ENCODE results near the gene HTR4.

Gene HTR4

DNA sequence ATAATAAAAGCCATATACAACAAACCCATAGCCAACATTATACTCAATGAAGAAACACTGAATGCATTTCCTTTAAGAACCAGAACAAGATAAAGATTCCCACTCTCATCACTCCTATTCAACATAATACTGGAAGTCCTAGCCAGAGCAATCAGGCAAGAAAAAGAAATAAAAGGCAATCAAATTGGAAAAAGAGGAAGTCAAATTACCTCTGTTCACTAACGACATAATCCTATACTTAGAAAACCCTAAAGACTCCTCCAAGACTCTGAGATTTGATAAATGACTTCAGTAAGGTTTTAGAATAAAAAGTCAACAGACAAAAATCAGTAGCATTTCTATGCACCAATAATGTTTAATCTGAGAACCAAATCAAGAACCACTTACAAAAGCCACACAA, 36.6 kb upstream of the HTR4 start:
- TF ChIP-seq, protein P1, sequence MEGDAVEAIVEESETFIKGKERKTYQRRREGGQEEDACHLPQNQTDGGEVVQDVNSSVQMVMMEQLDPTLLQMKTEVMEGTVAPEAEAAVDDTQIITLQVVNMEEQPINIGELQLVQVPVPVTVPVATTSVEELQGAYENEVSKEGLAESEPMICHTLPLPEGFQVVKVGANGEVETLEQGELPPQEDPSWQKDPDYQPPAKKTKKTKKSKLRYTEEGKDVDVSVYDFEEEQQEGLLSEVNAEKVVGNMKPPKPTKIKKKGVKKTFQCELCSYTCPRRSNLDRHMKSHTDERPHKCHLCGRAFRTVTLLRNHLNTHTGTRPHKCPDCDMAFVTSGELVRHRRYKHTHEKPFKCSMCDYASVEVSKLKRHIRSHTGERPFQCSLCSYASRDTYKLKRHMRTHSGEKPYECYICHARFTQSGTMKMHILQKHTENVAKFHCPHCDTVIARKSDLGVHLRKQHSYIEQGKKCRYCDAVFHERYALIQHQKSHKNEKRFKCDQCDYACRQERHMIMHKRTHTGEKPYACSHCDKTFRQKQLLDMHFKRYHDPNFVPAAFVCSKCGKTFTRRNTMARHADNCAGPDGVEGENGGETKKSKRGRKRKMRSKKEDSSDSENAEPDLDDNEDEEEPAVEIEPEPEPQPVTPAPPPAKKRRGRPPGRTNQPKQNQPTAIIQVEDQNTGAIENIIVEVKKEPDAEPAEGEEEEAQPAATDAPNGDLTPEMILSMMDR (conservative IDR thresholded peaks at IDR 0.05; ENCODE audit: low read length): no peak
- DNase-seq (ENCODE audit: low read depth): no peak
- no peak overlapping the region for H3K4me3 ChIP-seq (ENCODE audit: low read length)

DNA sequence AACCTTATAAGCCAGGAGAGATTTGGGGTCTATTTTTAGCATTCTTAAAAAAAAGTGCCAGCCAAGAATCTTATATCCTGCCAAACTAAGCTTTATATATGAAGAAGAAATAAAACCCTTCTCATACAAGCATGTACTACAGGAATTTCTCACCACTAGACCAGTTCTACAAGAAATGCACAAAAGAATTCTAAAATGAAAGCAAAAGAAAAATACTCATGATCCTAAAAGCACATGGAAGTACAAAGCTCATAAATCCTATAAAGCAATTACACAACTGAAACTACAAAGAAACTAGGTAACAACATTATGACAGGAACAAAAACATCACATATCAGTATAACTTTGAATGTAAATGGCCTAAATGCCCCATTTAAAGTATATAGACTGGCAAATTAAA, 34.5 kb upstream of the HTR4 start:
- no peak for DNase-seq (ENCODE audit: low read depth)
- TF ChIP-seq, protein P1 (conservative IDR thresholded peaks at IDR 0.05; ENCODE audit: low read length): no peak
- H3K4me3 ChIP-seq (ENCODE audit: low read length): no peak overlapping the region

DNA sequence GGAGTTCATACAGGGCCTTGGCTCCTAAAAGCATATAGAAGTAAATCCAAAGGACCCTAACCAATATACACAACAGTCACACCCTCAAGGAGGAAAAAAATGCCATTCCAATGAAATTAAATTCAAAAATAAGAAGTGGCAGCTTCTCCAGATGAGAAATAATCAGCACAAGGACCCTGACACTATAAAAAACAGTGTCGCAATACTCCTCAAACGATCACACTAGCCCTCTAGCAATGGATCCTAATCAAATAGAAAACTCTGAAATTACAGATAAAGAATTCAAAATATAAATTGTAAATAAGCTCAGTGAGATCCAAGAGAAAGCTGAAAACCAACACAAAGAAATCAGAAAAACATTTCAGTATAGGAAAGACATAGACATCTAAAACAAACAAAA, 33.5 kb upstream of the HTR4 start:
- DNase-seq (ENCODE audit: low read depth): no peak
- H3K4me3 ChIP-seq (ENCODE audit: low read length): no peak overlapping the region
- TF ChIP-seq, protein P1 (conservative IDR thresholded peaks at IDR 0.05; ENCODE audit: low read length): no peak

DNA sequence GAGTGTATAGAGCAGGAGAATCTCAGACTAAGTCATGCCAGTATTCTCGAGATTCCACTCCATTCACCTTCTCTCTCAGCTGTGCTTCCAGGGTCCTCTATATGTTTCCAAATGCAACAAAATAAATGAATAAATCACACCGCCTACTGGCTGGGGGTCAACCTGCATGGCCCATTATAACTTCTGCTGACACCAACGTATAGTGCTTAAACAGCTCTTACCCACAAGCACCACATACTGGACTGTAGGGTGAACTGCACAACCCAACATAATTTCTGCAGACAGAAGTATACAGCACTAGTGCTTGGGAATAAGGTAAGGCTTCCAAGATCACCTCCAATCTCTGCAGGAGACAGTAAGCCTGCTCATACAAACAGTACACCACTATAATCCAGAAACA, 33.1 kb upstream of the HTR4 start:
- TF ChIP-seq, protein P1 (conservative IDR thresholded peaks at IDR 0.05; ENCODE audit: low read length): peak; percentile 34; the same call in 1 of the 2 replicates
- DNase-seq (ENCODE audit: low read depth): no peak
- no peak overlapping the region for H3K4me3 ChIP-seq (ENCODE audit: low read length)

DNA sequence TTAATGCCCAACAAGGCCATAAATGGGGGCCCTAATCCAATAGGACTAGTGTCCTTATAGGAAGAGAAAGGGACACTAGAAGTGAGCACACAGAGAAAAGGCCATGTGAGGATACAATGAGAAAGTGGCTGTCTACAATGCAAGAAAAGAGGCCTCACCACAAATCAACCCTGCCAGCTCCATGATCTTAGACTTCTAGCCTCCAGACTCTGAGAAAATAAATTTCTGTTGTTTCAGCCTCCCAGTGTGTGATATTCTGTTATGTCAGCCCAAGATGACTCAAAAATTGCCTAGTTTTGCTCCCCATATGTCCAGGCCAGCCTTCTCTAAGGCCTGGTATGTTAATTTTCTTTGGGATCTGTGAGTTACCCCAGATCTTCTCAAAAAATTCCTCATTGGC, 32.3 kb upstream of the HTR4 start:
- no peak overlapping the region for H3K4me3 ChIP-seq (ENCODE audit: low read length)
- DNase-seq (ENCODE audit: low read depth): no peak
- TF ChIP-seq, protein P1 (conservative IDR thresholded peaks at IDR 0.05; ENCODE audit: low read length): no peak

DNA sequence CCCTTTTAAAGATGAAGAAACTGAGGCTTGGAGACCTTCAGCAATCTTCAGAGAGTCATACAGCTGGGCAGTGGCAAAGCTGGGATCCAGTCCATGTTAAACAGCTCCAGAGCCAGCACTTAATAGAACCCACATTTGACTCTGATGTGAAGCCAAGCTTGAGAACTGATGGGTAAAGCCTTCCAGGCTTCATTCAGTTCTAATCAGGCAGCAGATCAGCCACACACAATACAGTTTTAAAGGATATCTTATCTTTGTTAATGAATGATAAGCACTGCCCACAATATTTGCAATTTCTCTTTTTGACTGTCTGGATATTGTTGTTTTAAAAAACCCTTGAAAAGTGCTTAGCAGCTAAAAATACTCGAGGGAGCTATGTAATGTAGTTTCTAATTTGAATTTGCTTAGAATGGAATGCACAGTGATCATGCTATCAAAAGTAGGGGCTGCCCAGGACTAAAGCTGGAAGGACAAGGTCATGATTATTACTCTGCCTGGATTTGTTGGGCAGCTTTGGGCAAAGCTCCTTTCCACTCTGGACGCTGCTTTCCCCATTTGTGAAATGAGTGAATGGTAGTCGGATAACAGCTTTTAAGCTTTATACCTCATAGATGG, 31.3 kb upstream of the HTR4 start:
- peak; percentile 20 for DNase-seq (ENCODE audit: low read depth)
- no peak overlapping the region for H3K4me3 ChIP-seq (ENCODE audit: low read length)
- TF ChIP-seq, protein P1 (conservative IDR thresholded peaks at IDR 0.05; ENCODE audit: low read length): no peak

DNA sequence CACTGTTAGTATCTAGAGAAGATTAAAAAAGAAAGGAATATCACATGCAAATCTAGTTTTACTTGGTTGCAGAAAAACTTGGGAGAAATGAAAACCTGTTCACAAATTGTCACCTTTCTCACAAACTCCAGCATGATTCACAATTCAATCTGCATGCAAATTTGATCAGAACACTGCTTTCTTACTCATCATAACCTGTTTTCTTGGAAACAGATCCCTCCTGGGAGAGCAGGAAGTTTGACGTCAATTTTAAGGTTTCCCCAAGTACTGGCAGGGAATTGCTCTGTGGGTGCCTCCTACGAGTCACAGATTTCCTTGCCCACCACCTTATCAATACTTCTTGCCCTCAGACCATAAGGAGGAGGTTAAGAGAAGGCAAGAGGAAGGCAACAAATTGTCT, 30.2 kb upstream of the HTR4 start:
- DNase-seq (ENCODE audit: low read depth): no peak
- TF ChIP-seq, protein P1 (conservative IDR thresholded peaks at IDR 0.05; ENCODE audit: low read length): no peak
- no peak overlapping the region for H3K4me3 ChIP-seq (ENCODE audit: low read length)

Data from AG10803 (cell line).